Measurements from ENCODE around the gene ADTRP.

- no peak for TF ChIP-seq EZH2phosphoT487 (IDR thresholded peaks at IDR 0.05; ENCODE audit: insufficient read depth, low read depth)
- no peak for TF ChIP-seq EZH2 (IDR thresholded peaks at IDR 0.05; ENCODE audit: insufficient read depth, poor library complexity, severe bottlenecking)
Observed at GRCh38 chr6:11730641-11731040, 48.0 kb downstream of the ADTRP start.
